Measurements from ENCODE around the gene SNX1.
"Not testable (repeated sequence)": the region's sequence is repeated elsewhere in the genome, so short reads cannot be mapped to it uniquely, and the experiment has no call there.

SNX1 gene

GRCh38 chr15:64117759-64118487 is 22.1 kb downstream of the SNX1 start:
- no peak for TF ChIP-seq CTCF (IDR thresholded peaks at IDR 0.05; ENCODE audit: borderline replicate concordance, control extremely low read depth, extremely low read depth, insufficient read depth, missing control alignments)
- DNase-seq (ENCODE audit: low spot score): no peak
- in situ Hi-C loops (cut with MboI; ENCODE audit: low sequenced_read_pairs, unreplicated experiment): no loop called here

- in situ Hi-C loops (cut with MboI; ENCODE audit: low sequenced_read_pairs, unreplicated experiment); DNase-seq (ENCODE audit: low spot score): not testable (repeated sequence)
Observed at GRCh38 chr15:64120322-64120721, 24.5 kb downstream of the SNX1 start.

GRCh38 chr15:64121614-64122013 is 25.8 kb downstream of the SNX1 start:
- no peak for DNase-seq (ENCODE audit: low spot score)
- in situ Hi-C loops (cut with MboI; ENCODE audit: low sequenced_read_pairs, unreplicated experiment): no loop called here
- TF ChIP-seq CTCF (IDR thresholded peaks at IDR 0.05; ENCODE audit: borderline replicate concordance, control extremely low read depth, extremely low read depth, insufficient read depth, missing control alignments): no peak

- no peak for DNase-seq (ENCODE audit: low spot score)
- in situ Hi-C loops (cut with MboI; ENCODE audit: low sequenced_read_pairs, unreplicated experiment): no loop called here
- no peak for TF ChIP-seq CTCF (IDR thresholded peaks at IDR 0.05; ENCODE audit: borderline replicate concordance, control extremely low read depth, extremely low read depth, insufficient read depth, missing control alignments)
Observed at GRCh38 chr15:64122444-64122843, 26.7 kb downstream of the SNX1 start.

- TF ChIP-seq CTCF (IDR thresholded peaks at IDR 0.05; ENCODE audit: borderline replicate concordance, control extremely low read depth, extremely low read depth, insufficient read depth, missing control alignments): no peak
- in situ Hi-C loops (cut with MboI; ENCODE audit: low sequenced_read_pairs, unreplicated experiment): no loop called here
- DNase-seq (ENCODE audit: low spot score): no peak
Observed at GRCh38 chr15:64122936-64123351, 27.2 kb downstream of the SNX1 start.

- no peak for DNase-seq (ENCODE audit: low spot score)
- in situ Hi-C loops (cut with MboI; ENCODE audit: low sequenced_read_pairs, unreplicated experiment): no loop called here
- no peak for TF ChIP-seq CTCF (IDR thresholded peaks at IDR 0.05; ENCODE audit: borderline replicate concordance, control extremely low read depth, extremely low read depth, insufficient read depth, missing control alignments)
Observed at GRCh38 chr15:64125978-64126377, 30.2 kb downstream of the SNX1 start.

GRCh38 chr15:64127521-64128270 is 31.9 kb downstream of the SNX1 start:
- no peak for DNase-seq (ENCODE audit: low spot score)
- in situ Hi-C loops (cut with MboI; ENCODE audit: low sequenced_read_pairs, unreplicated experiment): no loop called here
- no peak for TF ChIP-seq CTCF (IDR thresholded peaks at IDR 0.05; ENCODE audit: borderline replicate concordance, control extremely low read depth, extremely low read depth, insufficient read depth, missing control alignments)
